ENCODE data around the gene DLX2. TPM values are rescaled to one million over a fixed set of nuclear protein-coding genes. Genes with fewer than 3 reads are reported as not detected.
"Not testable (repeated sequence)": the region's sequence is repeated elsewhere in the genome, so short reads cannot be mapped to it uniquely, and the experiment has no call there.

DLX2 gene
- total RNA-seq, 2 donors from 2014 or later = 0.45 TPM; not detected in 1

DNA sequence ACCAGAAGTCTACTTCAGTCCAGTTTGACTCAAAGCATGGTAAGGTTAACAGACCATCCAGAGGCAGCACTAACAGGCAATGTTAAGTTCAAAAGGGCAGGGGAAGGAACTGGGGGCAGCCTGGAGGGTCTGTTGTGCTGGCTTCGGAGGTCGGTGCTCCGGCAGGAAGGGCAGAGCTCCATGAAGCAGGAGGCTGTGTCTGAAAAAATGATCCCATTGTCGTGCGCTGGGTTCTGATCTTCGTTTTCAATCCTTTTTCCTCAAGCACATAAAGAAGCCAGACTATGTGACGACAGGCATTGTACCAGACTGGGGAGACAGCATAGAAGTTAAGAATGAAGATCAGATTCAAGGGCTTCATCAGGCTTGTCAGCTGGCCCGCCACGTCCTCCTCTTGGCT lies 39.3 kb downstream of the DLX2 start:
- H3K27ac ChIP-seq = no peak overlapping the region
- no peaks in the 10 kb centered on the region for H3K36me3 ChIP-seq
- H3K27me3 ChIP-seq (replicated peaks; ENCODE audit: insufficient read depth) = no peaks in the 10 kb centered on the region
- intact Hi-C loops (cut with DNase I) = no loop called here
- WGBS = 95% methylated on average over 9 of the region's 9 CpGs
- TF ChIP-seq, protein P1, sequence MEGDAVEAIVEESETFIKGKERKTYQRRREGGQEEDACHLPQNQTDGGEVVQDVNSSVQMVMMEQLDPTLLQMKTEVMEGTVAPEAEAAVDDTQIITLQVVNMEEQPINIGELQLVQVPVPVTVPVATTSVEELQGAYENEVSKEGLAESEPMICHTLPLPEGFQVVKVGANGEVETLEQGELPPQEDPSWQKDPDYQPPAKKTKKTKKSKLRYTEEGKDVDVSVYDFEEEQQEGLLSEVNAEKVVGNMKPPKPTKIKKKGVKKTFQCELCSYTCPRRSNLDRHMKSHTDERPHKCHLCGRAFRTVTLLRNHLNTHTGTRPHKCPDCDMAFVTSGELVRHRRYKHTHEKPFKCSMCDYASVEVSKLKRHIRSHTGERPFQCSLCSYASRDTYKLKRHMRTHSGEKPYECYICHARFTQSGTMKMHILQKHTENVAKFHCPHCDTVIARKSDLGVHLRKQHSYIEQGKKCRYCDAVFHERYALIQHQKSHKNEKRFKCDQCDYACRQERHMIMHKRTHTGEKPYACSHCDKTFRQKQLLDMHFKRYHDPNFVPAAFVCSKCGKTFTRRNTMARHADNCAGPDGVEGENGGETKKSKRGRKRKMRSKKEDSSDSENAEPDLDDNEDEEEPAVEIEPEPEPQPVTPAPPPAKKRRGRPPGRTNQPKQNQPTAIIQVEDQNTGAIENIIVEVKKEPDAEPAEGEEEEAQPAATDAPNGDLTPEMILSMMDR (IDR thresholded peaks at IDR 0.05) = no peak
- TF ChIP-seq POLR2A (IDR thresholded peaks at IDR 0.05) (no peak), POLR2AphosphoS5 (IDR thresholded peaks at IDR 0.05) (no peak)
- H3K4me1 ChIP-seq (replicated peaks) = no peaks in the 10 kb centered on the region
- no peaks in the 10 kb centered on the region for H3K9me3 ChIP-seq
- no peak overlapping the region for H3K4me3 ChIP-seq
- no peak for DNase-seq (ENCODE audit: low spot score)

DNA sequence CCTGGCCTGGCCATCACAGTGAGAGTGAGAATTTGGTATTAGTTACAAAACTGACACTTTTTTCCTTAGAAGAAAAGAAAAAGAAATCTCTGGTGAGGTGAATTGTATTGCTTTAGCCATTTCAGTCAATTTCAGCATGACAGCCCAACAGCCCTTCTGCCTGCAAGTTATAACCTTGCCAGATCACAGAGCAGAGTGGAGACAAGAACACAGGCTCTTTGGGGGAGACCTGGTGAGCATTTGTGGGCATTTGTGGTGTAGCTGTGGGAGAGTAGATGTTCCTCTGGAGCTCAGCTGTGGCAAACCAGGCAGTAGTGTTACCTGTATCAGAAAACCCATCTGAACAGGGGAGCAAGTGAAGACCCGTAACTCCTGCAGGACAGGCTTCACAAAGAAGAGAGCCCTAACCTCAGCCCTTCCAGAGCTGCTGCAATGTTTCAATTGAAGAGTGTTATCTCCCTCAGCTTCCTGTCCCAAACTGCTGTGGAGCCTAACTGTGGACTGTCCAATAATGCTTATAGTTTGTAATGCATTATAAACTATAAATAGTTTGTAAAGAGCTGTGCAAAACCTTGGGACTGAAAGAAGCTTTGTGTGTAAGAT lies 40.2 kb downstream of the DLX2 start:
- no peaks in the 10 kb centered on the region for H3K27me3 ChIP-seq (replicated peaks; ENCODE audit: insufficient read depth)
- WGBS = 82% methylated on average over 1 of the region's 1 CpG
- no peak overlapping the region for H3K27ac ChIP-seq
- TF ChIP-seq, protein P1 (IDR thresholded peaks at IDR 0.05) = no peak
- TF ChIP-seq POLR2A (IDR thresholded peaks at IDR 0.05) (no peak), POLR2AphosphoS5 (IDR thresholded peaks at IDR 0.05) (no peak)
- H3K36me3 ChIP-seq = no peaks in the 10 kb centered on the region
- no peaks in the 10 kb centered on the region for H3K9me3 ChIP-seq
- no peaks in the 10 kb centered on the region for H3K4me1 ChIP-seq (replicated peaks)
- no peak overlapping the region for H3K4me3 ChIP-seq
- intact Hi-C loops (cut with DNase I) = no loop called here
- no peak for DNase-seq (ENCODE audit: low spot score)

DNA sequence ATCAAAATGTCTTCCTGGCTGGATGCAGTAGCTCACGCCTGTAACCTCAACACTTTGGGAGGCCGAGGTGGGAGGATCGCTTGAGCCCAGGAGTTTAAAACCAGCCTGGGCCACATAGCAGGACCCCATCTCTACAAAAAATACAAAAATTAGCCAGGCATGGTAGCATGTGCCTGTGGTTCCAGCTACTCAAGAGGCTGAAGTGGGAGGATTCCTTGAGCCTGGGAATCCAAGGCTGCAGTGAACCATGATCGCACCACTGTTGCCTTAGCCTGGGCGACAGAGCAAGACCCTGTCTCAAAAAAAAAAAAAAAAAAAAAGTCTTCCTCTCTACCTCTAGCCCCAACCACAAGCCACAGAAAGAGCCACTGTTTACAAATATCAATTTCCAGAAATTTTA lies 42.6 kb downstream of the DLX2 start:
- H3K27ac ChIP-seq; H3K9me3 ChIP-seq; H3K27me3 ChIP-seq (replicated peaks; ENCODE audit: insufficient read depth); H3K36me3 ChIP-seq; DNase-seq (ENCODE audit: low spot score); intact Hi-C loops (cut with DNase I); H3K4me3 ChIP-seq; H3K4me1 ChIP-seq (replicated peaks): not testable (repeated sequence)
- WGBS = 95% methylated on average over 5 of the region's 5 CpGs

DNA sequence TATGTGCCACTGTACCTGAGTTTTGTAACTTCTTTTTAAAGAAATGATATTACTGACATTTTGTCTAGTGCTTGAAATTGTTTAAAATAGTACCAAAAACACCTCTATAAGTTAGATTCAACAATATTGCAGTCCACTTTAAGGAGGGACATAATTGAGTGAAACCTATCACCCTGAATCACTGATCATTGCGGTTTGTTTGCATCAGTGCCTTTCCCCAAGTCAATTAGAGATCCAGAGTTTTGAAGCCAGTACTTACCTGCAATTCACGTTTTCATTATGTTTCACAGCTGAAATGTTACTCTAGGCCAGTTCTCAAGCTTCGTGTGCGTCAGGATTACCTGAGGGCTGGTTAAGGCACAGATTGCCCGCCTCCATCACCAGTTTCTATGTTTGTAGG lies 44.0 kb downstream of the DLX2 start:
- Histone ChIP-seq H3K4me3 (no peak overlapping the region), H3K36me3 (no peaks in the 10 kb centered on the region), H3K9me3 (no peaks in the 10 kb centered on the region), H3K4me1 (replicated peaks) (no peaks in the 10 kb centered on the region), H3K27ac (no peak overlapping the region), H3K27me3 (replicated peaks; ENCODE audit: insufficient read depth) (no peaks in the 10 kb centered on the region)
- 97% methylated on average over 5 of the region's 5 CpGs for WGBS
- TF ChIP-seq, protein P1 (IDR thresholded peaks at IDR 0.05) = no peak
- TF ChIP-seq POLR2AphosphoS5 (IDR thresholded peaks at IDR 0.05) = no peak
- TF ChIP-seq POLR2A (IDR thresholded peaks at IDR 0.05) = no peak
- intact Hi-C loops (cut with DNase I) = no loop called here
- no peak for DNase-seq (ENCODE audit: low spot score)

DNA sequence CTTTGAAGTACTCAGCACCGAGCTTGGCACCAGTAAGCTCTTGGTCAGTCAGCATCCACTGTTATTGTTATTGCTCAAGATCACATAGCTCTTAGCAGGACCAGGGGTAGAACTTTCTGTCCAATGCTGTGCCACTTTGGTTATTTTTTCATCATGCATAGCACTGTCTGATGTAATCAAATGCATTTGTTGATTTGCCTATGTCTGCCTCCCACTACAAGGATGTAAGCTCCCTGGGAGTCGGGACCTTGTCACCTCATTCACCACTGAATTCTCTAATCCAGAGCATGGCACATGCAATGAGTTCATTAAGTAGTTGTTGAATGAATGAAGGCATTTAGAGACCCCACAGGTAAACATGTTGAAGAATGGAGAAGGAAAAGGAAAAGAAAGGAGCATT lies 46.4 kb downstream of the DLX2 start:
- Histone ChIP-seq H3K27ac (no peak overlapping the region), H3K4me1 (replicated peaks) (no peaks in the 10 kb centered on the region), H3K27me3 (replicated peaks; ENCODE audit: insufficient read depth) (no peaks in the 10 kb centered on the region), H3K4me3 (no peak overlapping the region), H3K9me3 (no peaks in the 10 kb centered on the region), H3K36me3 (no peaks in the 10 kb centered on the region)
- no peak for TF ChIP-seq POLR2AphosphoS5 (IDR thresholded peaks at IDR 0.05)
- no peak for TF ChIP-seq POLR2A (IDR thresholded peaks at IDR 0.05)
- TF ChIP-seq, protein P1 (IDR thresholded peaks at IDR 0.05) = no peak
- DNase-seq (ENCODE audit: low spot score) = no peak
- 91% methylated on average over 2 of the region's 2 CpGs for WGBS
- intact Hi-C loops (cut with DNase I) = no loop called here
